Trophoblast cell (in vitro differentiated cells and primary cell): ENCODE measurements around the gene CDC6. TPM values are rescaled to one million over a fixed set of nuclear protein-coding genes. Genes with fewer than 3 reads are reported as not detected.
A peak's percentile ranks its signal among the peaks of the same experiment; 100 is the strongest.

Experiments
- DNase-seq, 2 donors: peaks; one replicate each; pipeline ENCODE4 v3.0.0-alpha.2; 2016
- H2AFZ ChIP-seq: 2 replicates; pipeline ENCODE4 v1.6.1; 2013; ENCODE audit warnings: low read length, moderate library complexity, mild to moderate bottlenecking; ENCODE audit not compliant: insufficient read depth, poor library complexity
- H2AK5ac ChIP-seq: 2 replicates; pipeline ENCODE4 v1.6.1; 2013; ENCODE audit warnings: mild to moderate bottlenecking, low read length
- H2BK120ac ChIP-seq: 2 replicates; pipeline ENCODE4 v1.6.1; 2013; ENCODE audit warnings: low read length, mild to moderate bottlenecking, moderate library complexity; ENCODE audit not compliant: insufficient read depth, poor library complexity
- H2BK12ac ChIP-seq: 2 replicates; pipeline ENCODE4 v1.6.1; 2013; ENCODE audit warnings: mild to moderate bottlenecking, low read length, moderate library complexity
- H2BK5ac ChIP-seq: 2 replicates; pipeline ENCODE4 v1.6.1; 2013; ENCODE audit warnings: low read length, low read depth, moderate library complexity, mild to moderate bottlenecking; ENCODE audit not compliant: poor library complexity
- H3K14ac ChIP-seq: 2 replicates; pipeline ENCODE4 v1.6.1; 2013; ENCODE audit warnings: mild to moderate bottlenecking, low read length
- H3K18ac ChIP-seq: 2 replicates; pipeline ENCODE4 v1.6.1; 2013; ENCODE audit warnings: mild to moderate bottlenecking, low read length
- H3K23ac ChIP-seq: 2 replicates; pipeline ENCODE4 v1.6.1; 2013; ENCODE audit warnings: low read length
- H3K27ac ChIP-seq: 2 replicates; pipeline ENCODE4 v1.5.1; 2013; ENCODE audit warnings: low read depth, mild to moderate bottlenecking, inconsistent platforms, low read length, moderate library complexity
- H3K27me3 ChIP-seq: 2 replicates; pipeline ENCODE4 v1.6.1; 2013; ENCODE audit warnings: inconsistent platforms, mild to moderate bottlenecking, low read length, moderate library complexity; ENCODE audit not compliant: insufficient read depth
- H3K36me3 ChIP-seq, 2 experiments: 1 replicate in 1 of 2; 2 replicates in 1 of 2; pipeline ENCODE4 v1.6.1; 2013; ENCODE audit warnings: low read length in 2 of 2, mild to moderate bottlenecking in 2 of 2, moderate library complexity in 1 of 2; ENCODE audit not compliant: insufficient read depth in 2 of 2, control insufficient read depth in 1 of 2
- H3K4ac ChIP-seq: 2 replicates; pipeline ENCODE4 v1.6.1; 2013; ENCODE audit warnings: low read depth, mild to moderate bottlenecking, low read length, moderate library complexity
- H3K4me1 ChIP-seq, 2 experiments: 1 replicate in 1 of 2; 2 replicates in 1 of 2; pipeline ENCODE4 v1.6.1; 2013; ENCODE audit warnings: low read length in 2 of 2, mild to moderate bottlenecking in 2 of 2, moderate library complexity in 1 of 2; ENCODE audit not compliant: insufficient read depth in 2 of 2, control insufficient read depth in 1 of 2
- H3K4me2 ChIP-seq: 2 replicates; pipeline ENCODE4 v1.6.1; 2013; ENCODE audit warnings: inconsistent platforms, mild to moderate bottlenecking, low read length, moderate library complexity
- H3K4me3 ChIP-seq: 2 replicates; pipeline ENCODE4 v1.5.1; 2013; ENCODE audit warnings: mild to moderate bottlenecking, low read depth, low read length, inconsistent platforms
- H3K79me1 ChIP-seq: one replicate; pipeline ENCODE4 v1.6.1; 2013; ENCODE audit warnings: low read length
- H3K79me2 ChIP-seq: 2 replicates; pipeline ENCODE4 v1.6.1; 2013; ENCODE audit warnings: low read length, mild to moderate bottlenecking; ENCODE audit not compliant: control insufficient read depth, insufficient read depth, poor library complexity
- H3K9ac ChIP-seq: 2 replicates; pipeline ENCODE4 v1.6.1; 2013; ENCODE audit warnings: mild to moderate bottlenecking, low read length
- H3K9me3 ChIP-seq: 2 replicates; pipeline ENCODE4 v1.6.1; 2013; ENCODE audit warnings: low read depth, mild to moderate bottlenecking, control low read depth, inconsistent platforms, low read length; ENCODE audit not compliant: insufficient read depth
- H4K12ac ChIP-seq: 2 replicates; pipeline ENCODE4 v1.6.1; 2013; ENCODE audit warnings: low read depth, mild to moderate bottlenecking, low read length, moderate library complexity
- H4K8ac ChIP-seq: 2 replicates; pipeline ENCODE4 v1.6.1; 2013; ENCODE audit warnings: low read depth, mild to moderate bottlenecking, low read length, moderate library complexity
- H4K91ac ChIP-seq: one replicate; pipeline ENCODE4 v1.6.1; 2013; ENCODE audit warnings: low read depth, mild to moderate bottlenecking, low read length, moderate library complexity
- WGBS: extraction: QIAGEN DNeasy Blood & Tissue Kit; methylation state at CpG from one replicate; pipeline ENCODE4 v1.1.7; 2013; ENCODE audit warnings: missing lambda C conversion rate; ENCODE audit not compliant: insufficient read length, insufficient coverage; ENCODE audit errors: extremely low coverage; 5-methylcytosine and 5-hydroxymethylcytosine counted together
- polyA plus RNA-seq: library from polyadenylated mRNA; stranded (reverse); fragments of 200-250 nt; gene quantifications from 2 replicates; pipeline ENCODE4 v1.2.3, GENCODE V29; 2013

The CDC6 gene
- 90.5 and 96.3 TPM in 2 replicates for polyA plus RNA-seq

- peaks cover 5% of the 10 kb centered on the region for H3K79me1 ChIP-seq
- peak within 1 kb of the TSS; percentile 53 for H2AFZ ChIP-seq
- H4K8ac ChIP-seq, result peak within 1 kb of the TSS; percentile 70
- H3K27me3 ChIP-seq, result no peaks in the 10 kb centered on the region
- no peak within 1 kb of the TSS for H3K18ac ChIP-seq
- peaks cover 3% of the 10 kb centered on the region for H3K79me2 ChIP-seq
- peak within 1 kb of the TSS; percentile 57 for H3K9ac ChIP-seq
- peaks cover 13 to 16% of the 10 kb centered on the region in 2 experiments for H3K4me1 ChIP-seq
- H2AK5ac ChIP-seq, result no peak within 1 kb of the TSS
- H3K27ac ChIP-seq, result peak within 1 kb of the TSS; percentile 9
- no peak within 1 kb of the TSS for H2BK12ac ChIP-seq
- peak within 1 kb of the TSS; percentile 15 for H2BK5ac ChIP-seq
- no peak within 1 kb of the TSS for H3K23ac ChIP-seq
- peak within 1 kb of the TSS; percentile 3 for H4K12ac ChIP-seq
- peaks cover 8 to 15% of the 10 kb centered on the region in 2 experiments for H3K36me3 ChIP-seq
- H3K4me2 ChIP-seq, result peak within 1 kb of the TSS; percentile 62
- H3K14ac ChIP-seq, result peak within 1 kb of the TSS; percentile 15
- no peaks in the 10 kb centered on the region for H3K9me3 ChIP-seq
- WGBS, result no CpG with 5 or more reads among the region's 47 CpGs
- H3K4ac ChIP-seq, result peak within 1 kb of the TSS; percentile 59
- H3K4me3 ChIP-seq, result peak within 1 kb of the TSS; percentile 79
- DNase-seq, result peak; percentile 99 to 100
- H2BK120ac ChIP-seq, result no peak within 1 kb of the TSS
- H4K91ac ChIP-seq, result no peak within 1 kb of the TSS
These were observed at the start of gene CDC6 for GRCh38 chr17:40287494-40288369. TSS of gene CDC6 (plus strand) at chr17:40287879. CDS start at chr17:40289421, 1,542 bp downstream.

DNA sequence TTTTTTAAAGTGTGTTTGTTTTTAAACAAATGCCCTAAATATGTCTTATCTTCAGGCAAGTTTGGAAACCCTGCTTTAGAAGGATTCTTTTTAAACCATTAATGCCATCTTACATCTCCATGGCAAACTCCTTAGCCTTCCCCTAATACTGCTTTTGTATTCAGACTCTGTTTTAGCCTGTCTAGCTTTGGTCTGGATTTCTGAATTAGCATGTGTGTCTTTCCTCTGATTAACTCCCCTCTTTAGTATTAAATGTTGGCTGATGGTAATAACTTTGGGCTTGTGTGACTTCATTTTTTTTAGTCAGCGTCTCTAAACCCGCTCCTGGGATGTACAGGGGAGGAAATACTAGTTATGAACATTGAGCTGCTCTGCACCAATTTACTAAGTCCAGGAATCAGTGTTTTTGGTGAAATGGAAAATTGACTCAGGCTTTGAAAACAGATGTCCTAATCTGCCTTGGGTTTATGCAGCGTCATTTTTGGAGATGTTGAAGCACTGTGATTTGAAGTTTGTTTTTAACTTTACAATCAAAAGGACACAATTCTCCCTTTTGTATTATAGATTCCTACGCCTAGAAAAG is 46.3 kb upstream of the CDC6 start:
- no peaks in the 10 kb centered on the region for H3K79me1 ChIP-seq
- no peak overlapping the region for H3K18ac ChIP-seq
- no peak overlapping the region for H3K4ac ChIP-seq
- no peak overlapping the region for H3K9ac ChIP-seq
- H3K27ac ChIP-seq, result no peak overlapping the region
- no peak overlapping the region for H4K8ac ChIP-seq
- DNase-seq, result no peak
- H3K14ac ChIP-seq, result no peak overlapping the region
- no CpG with 5 or more reads among the region's 4 CpGs for WGBS
- no peaks in the 10 kb centered on the region for H3K4me1 ChIP-seq
- no peaks in the 10 kb centered on the region for H3K27me3 ChIP-seq
- H4K91ac ChIP-seq, result no peak overlapping the region
- no peak overlapping the region for H2BK120ac ChIP-seq
- no peak overlapping the region for H3K23ac ChIP-seq
- no peak overlapping the region for H2BK5ac ChIP-seq
- no peak overlapping the region for H3K4me3 ChIP-seq
- no peak overlapping the region for H4K12ac ChIP-seq
- no peak overlapping the region for H3K4me2 ChIP-seq
- no peaks in the 10 kb centered on the region for H3K9me3 ChIP-seq
- no peak overlapping the region for H2AK5ac ChIP-seq
- H3K36me3 ChIP-seq, result peaks cover 0 to 2% of the 10 kb centered on the region in 2 experiments
- H2BK12ac ChIP-seq, result no peak overlapping the region
- no peaks in the 10 kb centered on the region for H3K79me2 ChIP-seq
- no peak overlapping the region for H2AFZ ChIP-seq

DNA sequence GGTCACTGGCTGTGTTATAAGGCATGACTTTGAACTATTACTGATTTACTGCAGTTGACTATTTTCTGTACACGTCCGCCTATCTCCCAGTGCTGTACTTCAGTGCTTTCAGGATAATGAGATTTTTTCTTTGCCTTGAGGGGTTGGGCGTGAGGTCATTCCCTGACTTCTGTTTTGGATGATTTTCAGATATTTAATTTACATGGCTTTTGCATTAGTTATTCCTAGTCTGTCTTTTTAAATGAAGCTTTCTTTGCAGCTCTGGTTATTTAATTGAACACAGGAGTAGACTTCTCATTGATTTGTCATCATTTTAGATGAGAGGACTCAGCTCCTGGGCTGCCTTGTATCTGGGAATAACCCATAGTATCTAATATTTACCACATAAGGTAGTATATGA is 44.9 kb upstream of the CDC6 start:
- no peak overlapping the region for H3K9ac ChIP-seq
- WGBS, result no CpG with 5 or more reads among the region's 3 CpGs

DNA sequence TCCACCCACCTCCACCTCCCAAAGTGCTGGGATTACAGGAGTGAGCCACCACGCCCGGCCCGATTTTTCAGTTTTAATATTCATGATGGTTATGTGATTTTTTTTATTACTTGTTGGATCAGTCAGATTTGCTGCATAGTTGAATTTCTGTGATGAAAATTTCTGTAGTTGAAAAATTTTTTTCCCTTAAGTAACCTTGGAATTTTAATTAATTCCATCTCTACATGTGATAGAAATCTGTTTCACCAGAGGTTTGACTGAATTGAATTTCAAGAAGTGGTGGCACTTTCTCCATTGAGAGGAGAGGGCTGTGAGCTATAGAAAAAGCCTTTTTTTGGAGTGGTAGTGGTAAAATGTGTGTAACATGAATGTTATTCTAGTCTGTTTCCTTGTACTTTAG is 43.9 kb upstream of the CDC6 start:
- Histone ChIP-seq H3K4me1 (peaks cover 3 to 4% of the 10 kb centered on the region in 2 experiments), H2BK12ac (no peak overlapping the region), H3K27me3 (no peaks in the 10 kb centered on the region), H3K9ac (no peak overlapping the region), H4K8ac (no peak overlapping the region), H2BK5ac (no peak overlapping the region), H3K18ac (no peak overlapping the region), H3K4ac (no peak overlapping the region), H3K23ac (no peak overlapping the region), H2AFZ (no peak overlapping the region), H3K14ac (no peak overlapping the region), H4K12ac (no peak overlapping the region), H3K27ac (no peak overlapping the region), H2AK5ac (no peak overlapping the region), H3K4me2 (no peak overlapping the region), H3K9me3 (no peaks in the 10 kb centered on the region), H3K36me3 (no peaks in the 10 kb centered on the region), H2BK120ac (no peak overlapping the region), H4K91ac (no peak overlapping the region), H3K79me2 (no peaks in the 10 kb centered on the region), H3K79me1 (no peaks in the 10 kb centered on the region), H3K4me3 (no peak overlapping the region)
- no CpG with 5 or more reads among the region's 3 CpGs for WGBS
- no peak for DNase-seq

More for the DNA sequence above, 44.9 kb upstream of the CDC6 start:
- no peak overlapping the region for H3K4me3 ChIP-seq
- H3K4ac ChIP-seq, result no peak overlapping the region
- no peak overlapping the region for H2BK5ac ChIP-seq
- DNase-seq, result no peak
- H4K12ac ChIP-seq, result no peak overlapping the region
- no peaks in the 10 kb centered on the region for H3K79me1 ChIP-seq
- no peak overlapping the region for H2BK120ac ChIP-seq
- no peak overlapping the region for H3K4me2 ChIP-seq
- H3K18ac ChIP-seq, result no peak overlapping the region
- no peaks in the 10 kb centered on the region for H3K4me1 ChIP-seq
- peaks cover 0 to 2% of the 10 kb centered on the region in 2 experiments for H3K36me3 ChIP-seq
- H3K14ac ChIP-seq, result no peak overlapping the region
- no peak overlapping the region for H4K91ac ChIP-seq
- H2AK5ac ChIP-seq, result no peak overlapping the region
- no peak overlapping the region for H4K8ac ChIP-seq
- no peaks in the 10 kb centered on the region for H3K79me2 ChIP-seq
- no peak overlapping the region for H3K27ac ChIP-seq
- no peaks in the 10 kb centered on the region for H3K27me3 ChIP-seq
- no peak overlapping the region for H2AFZ ChIP-seq
- no peaks in the 10 kb centered on the region for H3K9me3 ChIP-seq
- H2BK12ac ChIP-seq, result no peak overlapping the region
- no peak overlapping the region for H3K23ac ChIP-seq
